OCI-LY7 (cell line): ENCODE results near the gene KIF21B. TPM values are rescaled to one million over a fixed set of nuclear protein-coding genes. Genes with fewer than 3 reads are reported as not detected.

Experiments
- BruUV-seq: library from RNA; stranded (reverse); fragments of 400-500 nt; replicated peaks from 2 replicates; lab custom pipeline; 2021; lab: Mats Ljungman, UMichigan
- CTCF ChIA-PET: fragments of 300-600 bp; sonication (Branson Sonifier 250); formaldehyde crosslinking; loops from one replicate; lab custom pipeline; 2022; ENCODE audit warnings: antibody characterized with exemption; ENCODE audit not compliant: unreplicated experiment; lab: Charles Lee
- POLR2A ChIA-PET: fragments of 300-600 bp; sonication (Branson Sonifier 250); formaldehyde crosslinking; loops from one replicate; lab custom pipeline; 2022; ENCODE audit warnings: antibody characterized with exemption; lab: Charles Lee
- DNase-seq: peaks from one replicate; pipeline ENCODE4 v3.0.0-alpha.2; 2015; ENCODE audit warnings: low spot score
- H2AFZ ChIP-seq: fragments of 200-600 bp; sonication (generic), shearing (Covaris generic); 2 replicates; pipeline ENCODE4 v1.6.1; 2014; ENCODE audit warnings: mild to moderate bottlenecking, antibody characterized with exemption, low read length, moderate library complexity
- H3K27ac ChIP-seq: fragments of 200-600 bp; sonication (generic); 2 replicates; pipeline ENCODE4 v1.5.1; 2014; ENCODE audit warnings: mixed run types, low read depth, mild to moderate bottlenecking, moderate library complexity, low read length, inconsistent platforms; ENCODE audit not compliant: poor library complexity, severe bottlenecking
- H3K36me3 ChIP-seq: fragments of 200-600 bp; sonication (generic); 2 replicates; pipeline ENCODE4 v1.6.1; 2014; ENCODE audit warnings: mild to moderate bottlenecking, antibody characterized with exemption, low read length, moderate library complexity, mixed read lengths; ENCODE audit not compliant: insufficient read depth
- H3K4me1 ChIP-seq: fragments of 200-600 bp; sonication (generic); 2 replicates; pipeline ENCODE4 v1.5.1; 2014; ENCODE audit warnings: mild to moderate bottlenecking, low read length; ENCODE audit not compliant: insufficient read depth, poor library complexity, severe bottlenecking
- H3K4me2 ChIP-seq: fragments of 200-600 bp; sonication (generic); 2 replicates; pipeline ENCODE4 v1.6.1; 2014; ENCODE audit warnings: mild to moderate bottlenecking, low read length
- H3K4me3 ChIP-seq: fragments of 200-600 bp; sonication (generic); 2 replicates; pipeline ENCODE4 v1.5.1; 2014; ENCODE audit warnings: mild to moderate bottlenecking, low read depth, low read length; ENCODE audit not compliant: poor library complexity, severe bottlenecking
- H3K79me2 ChIP-seq: fragments of 200-600 bp; sonication (generic); 2 replicates; pipeline ENCODE4 v1.6.1; 2016; ENCODE audit warnings: low read depth, mild to moderate bottlenecking, low read length, moderate library complexity, mixed read lengths; ENCODE audit not compliant: insufficient read depth
- H3K9me2 ChIP-seq: fragments of 200-600 bp; sonication (generic); 2 replicates; pipeline ENCODE4 v1.6.1; 2016; ENCODE audit warnings: mild to moderate bottlenecking, low read length, mixed read lengths; ENCODE audit not compliant: insufficient read depth
- H3K9me3 ChIP-seq: fragments of 200-600 bp; sonication (generic); 2 replicates; pipeline ENCODE4 v1.6.1; 2014; ENCODE audit warnings: mild to moderate bottlenecking, mixed run types, low read length, mixed read lengths
- H4K20me1 ChIP-seq: fragments of 200-600 bp; sonication (generic); 2 replicates; pipeline ENCODE4 v1.6.1; 2014; ENCODE audit warnings: mild to moderate bottlenecking, antibody characterized with exemption, low read length, moderate library complexity, mixed read lengths; ENCODE audit not compliant: insufficient read depth
- CTCF ChIP-seq: fragments of 200-600 bp; sonication (generic); conservative IDR thresholded peaks from 2 replicates; pipeline ENCODE4 v1.5.1; 2014; ENCODE audit warnings: mild to moderate bottlenecking, antibody characterized with exemption, low read length, moderate library complexity, mixed read lengths
- EZH2phosphoT487 ChIP-seq: fragments of 200-600 bp; sonication (generic); IDR thresholded peaks from 2 replicates; pipeline ENCODE4 v1.6.1; 2018; ENCODE audit warnings: low read depth, borderline replicate concordance, mild to moderate bottlenecking, mixed run types, antibody characterized with exemption, low read length, moderate library complexity, mixed read lengths
- intact Hi-C: fragments of 100-400 bp; cut with micrococcal nuclease; formaldehyde crosslinking; loops from one replicate; pipeline ENCODE4 v1.10.0; 2022; ENCODE audit not compliant: unreplicated experiment
- total RNA-seq, 2 experiments: library from RNA; depleted of rRNA in 1 of 2; stranded (reverse); fragments of >200 nt in 1 of 2; shearing (Covaris generic) in 1 of 2; gene quantifications; 2 replicates each; pipeline ENCODE4 v1.2.3, GENCODE V29; 2014 to 2022

The KIF21B gene
- total RNA-seq, 2 experiments from 2014 or later = 30.5 to 65.7 TPM

DNA sequence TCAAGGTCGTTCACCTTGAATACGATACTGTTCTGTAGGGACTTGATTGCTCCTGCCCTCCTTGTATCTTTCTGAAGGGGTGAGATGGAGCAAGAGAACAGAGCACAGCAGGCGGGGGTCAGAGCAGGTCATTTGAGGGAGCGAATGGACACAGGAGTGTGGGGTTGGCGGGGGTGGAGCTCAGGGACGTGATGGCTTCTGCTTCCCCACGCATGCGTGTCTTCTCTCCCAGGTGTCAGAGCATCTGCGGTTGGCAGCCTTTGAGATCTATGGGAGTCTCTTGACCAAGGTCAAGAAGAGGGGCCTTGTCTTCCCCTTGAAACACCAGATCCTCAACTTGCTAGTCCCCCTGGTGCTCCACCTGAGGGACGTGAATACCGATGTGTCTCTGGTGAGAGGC lies 64.9 kb downstream of the KIF21B start:
- intact Hi-C loops = no loop called here
- peaks cover 19% of the 10 kb centered on the region for H3K4me1 ChIP-seq
- POLR2A ChIA-PET = no interaction called here
- H3K9me2 ChIP-seq = no peaks in the 10 kb centered on the region
- no peak for TF ChIP-seq EZH2phosphoT487
- TF ChIP-seq CTCF = no peak
- no peaks in the 10 kb centered on the region for H4K20me1 ChIP-seq
- CTCF ChIA-PET = no interaction called here
- no peaks in the 10 kb centered on the region for H3K79me2 ChIP-seq
- H3K4me2 ChIP-seq = no peak overlapping the region
- BruUV-seq = no TSS peak
- H3K4me3 ChIP-seq = no peak overlapping the region
- H2AFZ ChIP-seq = no peak overlapping the region
- no peaks in the 10 kb centered on the region for H3K9me3 ChIP-seq
- no peak for DNase-seq
- H3K36me3 ChIP-seq = no peaks in the 10 kb centered on the region
- H3K27ac ChIP-seq = no peak overlapping the region

GRCh38 chr1:200954434-200954833 lies 69.1 kb downstream of the KIF21B start:
- CTCF ChIA-PET = no interaction called here
- no peak for DNase-seq
- POLR2A ChIA-PET = interaction anchor here (0.7 to 0.9 kb wide), 2 partner anchors 10 to 46 kb away, joined by 3 to 4 read pairs; no protein-coding TSS in a partner anchor

More at GRCh38 chr1:200954434-200954833, 69.1 kb downstream of the KIF21B start:
- Histone ChIP-seq H2AFZ (no peak overlapping the region), H3K27ac (no peak overlapping the region), H3K9me2 (no peaks in the 10 kb centered on the region), H3K79me2 (no peaks in the 10 kb centered on the region), H4K20me1 (no peaks in the 10 kb centered on the region), H3K4me3 (no peak overlapping the region), H3K9me3 (no peaks in the 10 kb centered on the region), H3K4me1 (no peaks in the 10 kb centered on the region), H3K36me3 (no peaks in the 10 kb centered on the region), H3K4me2 (no peak overlapping the region)
- intact Hi-C loops = no loop called here
- TF ChIP-seq CTCF (no peak), EZH2phosphoT487 (no peak)
- no TSS peak for BruUV-seq
